ENCODE results near the gene NOS1AP. TPM values are rescaled to one million over a fixed set of nuclear protein-coding genes. Genes with fewer than 3 reads are reported as not detected.

The NOS1AP gene
- polyA plus RNA-seq, 1 of the 3 experiments (the other 2 are of a cell fraction): 0.03 TPM

- Histone ChIP-seq H3K4me3 (ENCODE audit: low read depth in 2 of 2, low read length in 1 of 2) (no peak overlapping the region), H3K36me3 (replicated peaks in 1 of 2; ENCODE audit: control insufficient read depth in 1 of 2, insufficient read depth in 2 of 2, low read length in 1 of 2) (no peaks in the 10 kb centered on the region), H3K9me2 (no peaks in the 10 kb centered on the region), H3K9me3 (no peaks in the 10 kb centered on the region), H2AFZ (ENCODE audit: low read depth) (no peak overlapping the region), H3F3A (replicated peaks; ENCODE audit: insufficient read depth) (no peaks in the 10 kb centered on the region), H3K79me2 (ENCODE audit: insufficient read depth) (no peaks in the 10 kb centered on the region), H4K20me1 (ENCODE audit: insufficient read depth) (no peaks in the 10 kb centered on the region), H3K27ac (ENCODE audit: low read depth in 2 of 2, low read length in 1 of 2) (no peak overlapping the region), H3K4me1 (ENCODE audit: control insufficient read depth in 1 of 2, insufficient read depth in 2 of 2, low read depth in 1 of 2, low read length in 1 of 2) (peaks cover 0 to 6% of the 10 kb centered on the region in 2 experiments; a peak in 2 of 4 replicates), H3K4me2 (no peak overlapping the region), H3K27me3 (ENCODE audit: insufficient read depth) (peaks cover 15% of the 10 kb centered on the region; the same call in 1 of the 2 replicates), H3K9ac (no peak overlapping the region)
- TF ChIP-seq RCOR1 (IDR thresholded peaks at IDR 0.05; ENCODE audit: low read length): no peak
- TF ChIP-seq MEF2A (IDR thresholded peaks at IDR 0.05; ENCODE audit: borderline replicate concordance, low read depth): no peak
- TF ChIP-seq TAF1 (IDR thresholded peaks at IDR 0.05; ENCODE audit: borderline replicate concordance, low read depth, low read length): no peak
- no peak for TF ChIP-seq JUND (IDR thresholded peaks at IDR 0.05)
- TF ChIP-seq, protein P1, sequence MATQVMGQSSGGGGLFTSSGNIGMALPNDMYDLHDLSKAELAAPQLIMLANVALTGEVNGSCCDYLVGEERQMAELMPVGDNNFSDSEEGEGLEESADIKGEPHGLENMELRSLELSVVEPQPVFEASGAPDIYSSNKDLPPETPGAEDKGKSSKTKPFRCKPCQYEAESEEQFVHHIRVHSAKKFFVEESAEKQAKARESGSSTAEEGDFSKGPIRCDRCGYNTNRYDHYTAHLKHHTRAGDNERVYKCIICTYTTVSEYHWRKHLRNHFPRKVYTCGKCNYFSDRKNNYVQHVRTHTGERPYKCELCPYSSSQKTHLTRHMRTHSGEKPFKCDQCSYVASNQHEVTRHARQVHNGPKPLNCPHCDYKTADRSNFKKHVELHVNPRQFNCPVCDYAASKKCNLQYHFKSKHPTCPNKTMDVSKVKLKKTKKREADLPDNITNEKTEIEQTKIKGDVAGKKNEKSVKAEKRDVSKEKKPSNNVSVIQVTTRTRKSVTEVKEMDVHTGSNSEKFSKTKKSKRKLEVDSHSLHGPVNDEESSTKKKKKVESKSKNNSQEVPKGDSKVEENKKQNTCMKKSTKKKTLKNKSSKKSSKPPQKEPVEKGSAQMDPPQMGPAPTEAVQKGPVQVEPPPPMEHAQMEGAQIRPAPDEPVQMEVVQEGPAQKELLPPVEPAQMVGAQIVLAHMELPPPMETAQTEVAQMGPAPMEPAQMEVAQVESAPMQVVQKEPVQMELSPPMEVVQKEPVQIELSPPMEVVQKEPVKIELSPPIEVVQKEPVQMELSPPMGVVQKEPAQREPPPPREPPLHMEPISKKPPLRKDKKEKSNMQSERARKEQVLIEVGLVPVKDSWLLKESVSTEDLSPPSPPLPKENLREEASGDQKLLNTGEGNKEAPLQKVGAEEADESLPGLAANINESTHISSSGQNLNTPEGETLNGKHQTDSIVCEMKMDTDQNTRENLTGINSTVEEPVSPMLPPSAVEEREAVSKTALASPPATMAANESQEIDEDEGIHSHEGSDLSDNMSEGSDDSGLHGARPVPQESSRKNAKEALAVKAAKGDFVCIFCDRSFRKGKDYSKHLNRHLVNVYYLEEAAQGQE (IDR thresholded peaks at IDR 0.05; ENCODE audit: low read depth, low read length): no peak
- no peak for TF ChIP-seq TCF12 (IDR thresholded peaks at IDR 0.05)
- no peak for TF ChIP-seq NFIC (IDR thresholded peaks at IDR 0.05; ENCODE audit: borderline replicate concordance)
- no peak for TF ChIP-seq RXRA (IDR thresholded peaks at IDR 0.05; ENCODE audit: borderline replicate concordance, low read depth)
- no peak for TF ChIP-seq CHD2 (IDR thresholded peaks at IDR 0.05; ENCODE audit: low read length, partially characterized antibody)
- no peak for TF ChIP-seq SMC3 (IDR thresholded peaks at IDR 0.05; ENCODE audit: low read depth, low read length)
- TF ChIP-seq NRF1 (IDR thresholded peaks at IDR 0.05; ENCODE audit: low read depth, low read length): no peak
- TF ChIP-seq USF2 (IDR thresholded peaks at IDR 0.05; ENCODE audit: borderline replicate concordance, low read depth, low read length): no peak
- no peak for TF ChIP-seq FOXJ3 (CRISPR knock-in tag; IDR thresholded peaks at IDR 0.05)
- TF ChIP-seq RAD21 (IDR thresholded peaks at IDR 0.05; ENCODE audit: low read length): no peak
- TF ChIP-seq, protein P2, sequence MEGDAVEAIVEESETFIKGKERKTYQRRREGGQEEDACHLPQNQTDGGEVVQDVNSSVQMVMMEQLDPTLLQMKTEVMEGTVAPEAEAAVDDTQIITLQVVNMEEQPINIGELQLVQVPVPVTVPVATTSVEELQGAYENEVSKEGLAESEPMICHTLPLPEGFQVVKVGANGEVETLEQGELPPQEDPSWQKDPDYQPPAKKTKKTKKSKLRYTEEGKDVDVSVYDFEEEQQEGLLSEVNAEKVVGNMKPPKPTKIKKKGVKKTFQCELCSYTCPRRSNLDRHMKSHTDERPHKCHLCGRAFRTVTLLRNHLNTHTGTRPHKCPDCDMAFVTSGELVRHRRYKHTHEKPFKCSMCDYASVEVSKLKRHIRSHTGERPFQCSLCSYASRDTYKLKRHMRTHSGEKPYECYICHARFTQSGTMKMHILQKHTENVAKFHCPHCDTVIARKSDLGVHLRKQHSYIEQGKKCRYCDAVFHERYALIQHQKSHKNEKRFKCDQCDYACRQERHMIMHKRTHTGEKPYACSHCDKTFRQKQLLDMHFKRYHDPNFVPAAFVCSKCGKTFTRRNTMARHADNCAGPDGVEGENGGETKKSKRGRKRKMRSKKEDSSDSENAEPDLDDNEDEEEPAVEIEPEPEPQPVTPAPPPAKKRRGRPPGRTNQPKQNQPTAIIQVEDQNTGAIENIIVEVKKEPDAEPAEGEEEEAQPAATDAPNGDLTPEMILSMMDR (IDR thresholded peaks at IDR 0.05): no peak
- TF ChIP-seq, protein P3, sequence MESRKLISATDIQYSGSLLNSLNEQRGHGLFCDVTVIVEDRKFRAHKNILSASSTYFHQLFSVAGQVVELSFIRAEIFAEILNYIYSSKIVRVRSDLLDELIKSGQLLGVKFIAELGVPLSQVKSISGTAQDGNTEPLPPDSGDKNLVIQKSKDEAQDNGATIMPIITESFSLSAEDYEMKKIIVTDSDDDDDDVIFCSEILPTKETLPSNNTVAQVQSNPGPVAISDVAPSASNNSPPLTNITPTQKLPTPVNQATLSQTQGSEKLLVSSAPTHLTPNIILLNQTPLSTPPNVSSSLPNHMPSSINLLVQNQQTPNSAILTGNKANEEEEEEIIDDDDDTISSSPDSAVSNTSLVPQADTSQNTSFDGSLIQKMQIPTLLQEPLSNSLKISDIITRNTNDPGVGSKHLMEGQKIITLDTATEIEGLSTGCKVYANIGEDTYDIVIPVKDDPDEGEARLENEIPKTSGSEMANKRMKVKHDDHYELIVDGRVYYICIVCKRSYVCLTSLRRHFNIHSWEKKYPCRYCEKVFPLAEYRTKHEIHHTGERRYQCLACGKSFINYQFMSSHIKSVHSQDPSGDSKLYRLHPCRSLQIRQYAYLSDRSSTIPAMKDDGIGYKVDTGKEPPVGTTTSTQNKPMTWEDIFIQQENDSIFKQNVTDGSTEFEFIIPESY (IDR thresholded peaks at IDR 0.05; ENCODE audit: borderline replicate concordance, low read depth): no peak
- TF ChIP-seq EP300 (IDR thresholded peaks at IDR 0.05; ENCODE audit: borderline replicate concordance in 1 of 2, low read depth in 1 of 2, low read length in 1 of 2): no peak
- TF ChIP-seq POLR2AphosphoS5 (IDR thresholded peaks at IDR 0.05; ENCODE audit: low read depth, low read length): no peak
- no peak for DNase-seq
- ChIA-PET CTCF (interaction anchor here (0.6 kb wide), 1 partner anchor 228 kb away, joined by 3 read pairs; no protein-coding TSS in a partner anchor), POLR2A (no interaction called here)
- WGBS (ENCODE audit: low lambda C conversion rate): 36% methylated on average over 3 of the region's 3 CpGs
Measured at GRCh38 chr1:162284206-162284955, 214.9 kb downstream of the NOS1AP start.

All from SK-N-SH (cell line).